GM21390 (cell line): ENCODE data around the gene IQCK.

ENCODE experiments used
- ATAC-seq: cut with Tn5 transposase; IDR thresholded peaks from one replicate; pipeline ENCODE4 v1.9.1; 2021; ENCODE audit not compliant: unreplicated experiment

Gene IQCK

GRCh38 chr16:19854543-19854876, 136.4 kb downstream of the IQCK start:
- ATAC-seq, result no peak

- no peak for ATAC-seq
Observed at GRCh38 chr16:19856120-19856519, 138.0 kb downstream of the IQCK start.

GRCh38 chr16:19857593-19858339, 139.7 kb downstream of the IQCK start:
- no peak for ATAC-seq

GRCh38 chr16:19858340-19859018, 140.4 kb downstream of the IQCK start:
- no peak for ATAC-seq

GRCh38 chr16:19859166-19859565, 141.1 kb downstream of the IQCK start:
- ATAC-seq, result no peak

GRCh38 chr16:19859603-19860002, 141.5 kb downstream of the IQCK start:
- no peak for ATAC-seq

GRCh38 chr16:19860166-19861041, 142.3 kb downstream of the IQCK start:
- no peak for ATAC-seq

GRCh38 chr16:19861133-19861532, 143.1 kb downstream of the IQCK start:
- ATAC-seq, result no peak

GRCh38 chr16:19861811-19862327, 143.8 kb downstream of the IQCK start:
- no peak for ATAC-seq

GRCh38 chr16:19863990-19864389, 145.9 kb downstream of the IQCK start:
- ATAC-seq, result no peak

GRCh38 chr16:19864566-19864965, 146.5 kb downstream of the IQCK start:
- no peak for ATAC-seq

GRCh38 chr16:19868421-19868820, 150.3 kb downstream of the IQCK start:
- ATAC-seq, result no peak

- ATAC-seq, result no peak
Observed at GRCh38 chr16:19871721-19872120, 153.7 kb downstream of the IQCK start.

- no peak for ATAC-seq
Observed at GRCh38 chr16:19872179-19872863, 154.2 kb downstream of the IQCK start.

GRCh38 chr16:19872935-19873334, 154.9 kb downstream of the IQCK start:
- ATAC-seq, result no peak

- ATAC-seq, result no peak
Observed at GRCh38 chr16:19874026-19874425, 156.0 kb downstream of the IQCK start.

- no peak for ATAC-seq
Observed at GRCh38 chr16:19874851-19875546, 156.9 kb downstream of the IQCK start.

- ATAC-seq, result no peak
Observed at GRCh38 chr16:19875900-19876299, 157.8 kb downstream of the IQCK start.

- no peak for ATAC-seq
Observed at GRCh38 chr16:19876501-19877059, 158.5 kb downstream of the IQCK start.

GRCh38 chr16:19878757-19879156, 160.7 kb downstream of the IQCK start:
- ATAC-seq, result no peak
